ENCODE data around the gene MYOM3. TPM values are rescaled to one million over a fixed set of nuclear protein-coding genes. Genes with fewer than 3 reads are reported as not detected.

The MYOM3 gene
- total and polyA plus RNA-seq, 3 experiments from 2014 or later, result not detected

DNA sequence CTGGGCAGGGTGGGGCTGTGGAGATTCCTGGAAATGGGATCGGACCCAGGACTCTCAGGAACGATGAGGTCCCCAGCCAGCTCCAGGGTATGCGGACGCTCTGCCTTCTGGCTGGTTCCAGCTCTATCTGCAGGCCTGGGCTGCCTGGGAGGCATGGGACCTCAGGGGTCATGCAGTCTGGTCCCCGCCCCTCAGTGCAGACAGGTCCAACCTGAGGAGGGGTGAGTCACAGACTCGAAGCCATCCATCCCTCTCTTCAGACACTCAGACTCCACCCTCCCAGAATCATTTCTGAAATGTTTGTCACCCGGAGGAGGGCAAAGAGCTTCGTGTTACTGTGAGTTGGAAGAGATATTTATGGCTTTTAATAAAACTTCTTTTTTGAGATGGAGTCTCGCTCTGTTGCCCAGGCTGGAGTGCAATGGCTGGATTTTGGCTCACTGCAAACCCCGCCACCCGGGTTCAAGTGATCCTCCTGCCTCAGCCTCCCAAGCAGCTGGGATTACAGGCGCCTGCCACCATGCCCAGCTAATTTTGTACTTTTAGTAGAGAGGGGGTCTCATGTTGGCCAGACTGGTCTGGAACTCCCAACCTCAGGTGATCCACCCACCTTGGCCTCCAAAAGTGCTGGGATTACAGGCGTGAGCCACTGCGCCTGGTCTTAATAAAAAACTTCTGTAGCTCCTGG, 5.9 kb upstream of the MYOM3 start:
- Histone ChIP-seq H3K4me3 (ENCODE audit: low read length) (no peak overlapping the region), H3K27me3 (ENCODE audit: insufficient read depth, low read length, poor library complexity, severe bottlenecking) (peaks cover 11% of the 10 kb centered on the region), H3K36me3 (ENCODE audit: insufficient read depth, low read length) (no peaks in the 10 kb centered on the region), H3K4me1 (ENCODE audit: insufficient read depth, low read length) (peaks cover under 1% of the 10 kb centered on the region), H3K9me3 (ENCODE audit: low read length) (no peaks in the 10 kb centered on the region), H3K27ac (ENCODE audit: low read depth, low read length) (no peak overlapping the region)
- POLR2A ChIA-PET, result no interaction called here
- Mint-ChIP-seq H3K4me3 (no peak overlapping the region), H3K4me1 (peaks cover 0 to under 1% (median 0%) of the 10 kb centered on the region in 3 donors), H3K36me3 (no peaks in the 10 kb centered on the region), H3K27me3 (peaks cover 24 to 49% of the 10 kb centered on the region in 2 donors), H3K27ac (no peak overlapping the region), H3K9me3 (no peaks in the 10 kb centered on the region)
- CTCF ChIA-PET, result no interaction called here
- no peak for DNase-seq

GRCh38 chr1:24117132-24117531, 5.2 kb upstream of the MYOM3 start:
- H3K4me1 Mint-ChIP-seq, result peaks cover 0 to 8% (median 4%) of the 10 kb centered on the region in 3 donors
- no peak overlapping the region for H3K27ac ChIP-seq (ENCODE audit: low read depth, low read length)
- no peaks in the 10 kb centered on the region for H3K36me3 Mint-ChIP-seq
- peaks cover 8% of the 10 kb centered on the region for H3K4me1 ChIP-seq (ENCODE audit: insufficient read depth, low read length)
- POLR2A ChIA-PET, result no interaction called here
- no peaks in the 10 kb centered on the region for H3K9me3 Mint-ChIP-seq
- no peaks in the 10 kb centered on the region for H3K36me3 ChIP-seq (ENCODE audit: insufficient read depth, low read length)
- no peak overlapping the region for H3K27ac Mint-ChIP-seq
- H3K4me3 Mint-ChIP-seq, result no peak overlapping the region
- H3K4me3 ChIP-seq (ENCODE audit: low read length), result no peak overlapping the region
- H3K27me3 Mint-ChIP-seq, result peaks cover 26 to 56% of the 10 kb centered on the region in 2 donors
- DNase-seq, result no peak
- CTCF ChIA-PET, result no interaction called here
- H3K27me3 ChIP-seq (ENCODE audit: insufficient read depth, low read length, poor library complexity, severe bottlenecking), result peaks cover 11% of the 10 kb centered on the region
- no peaks in the 10 kb centered on the region for H3K9me3 ChIP-seq (ENCODE audit: low read length)

DNA sequence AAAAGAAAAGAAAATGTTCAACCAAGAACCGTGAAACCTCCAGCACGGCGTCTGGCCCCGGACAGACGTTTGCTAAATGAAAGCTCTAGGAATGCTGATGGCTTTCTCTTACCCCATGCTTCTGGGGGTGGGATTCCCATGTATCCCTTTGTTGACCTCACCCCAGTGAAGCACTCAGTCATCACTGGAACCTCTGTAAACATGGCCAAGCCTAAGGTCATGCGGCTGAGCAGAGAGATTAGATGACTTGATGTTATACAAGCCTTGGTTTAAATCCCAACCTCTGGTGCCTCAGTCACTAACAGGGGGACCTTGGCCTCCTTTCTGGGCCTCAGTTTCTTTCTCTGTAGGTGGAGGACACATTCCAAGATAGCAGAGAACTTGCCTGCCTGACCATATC, 2.8 kb upstream of the MYOM3 start:
- DNase-seq, result no peak
- ChIA-PET POLR2A (no interaction called here), CTCF (no interaction called here)
- no peaks in the 10 kb centered on the region for H3K9me3 Mint-ChIP-seq
- H3K36me3 Mint-ChIP-seq, result no peaks in the 10 kb centered on the region
- no peaks in the 10 kb centered on the region for H3K9me3 ChIP-seq (ENCODE audit: low read length)
- H3K4me1 Mint-ChIP-seq, result peaks cover 0 to 12% (median 5%) of the 10 kb centered on the region in 3 donors
- peaks cover 5% of the 10 kb centered on the region for H3K27me3 ChIP-seq (ENCODE audit: insufficient read depth, low read length, poor library complexity, severe bottlenecking)
- H3K27ac ChIP-seq (ENCODE audit: low read depth, low read length), result no peak overlapping the region
- peaks cover 8% of the 10 kb centered on the region for H3K4me1 ChIP-seq (ENCODE audit: insufficient read depth, low read length)
- no peaks in the 10 kb centered on the region for H3K36me3 ChIP-seq (ENCODE audit: insufficient read depth, low read length)
- H3K27me3 Mint-ChIP-seq, result peaks cover 24 to 52% of the 10 kb centered on the region in 2 donors
- H3K27ac Mint-ChIP-seq, result no peak overlapping the region
- H3K4me3 ChIP-seq (ENCODE audit: low read length), result no peak overlapping the region
- no peak overlapping the region for H3K4me3 Mint-ChIP-seq

DNA sequence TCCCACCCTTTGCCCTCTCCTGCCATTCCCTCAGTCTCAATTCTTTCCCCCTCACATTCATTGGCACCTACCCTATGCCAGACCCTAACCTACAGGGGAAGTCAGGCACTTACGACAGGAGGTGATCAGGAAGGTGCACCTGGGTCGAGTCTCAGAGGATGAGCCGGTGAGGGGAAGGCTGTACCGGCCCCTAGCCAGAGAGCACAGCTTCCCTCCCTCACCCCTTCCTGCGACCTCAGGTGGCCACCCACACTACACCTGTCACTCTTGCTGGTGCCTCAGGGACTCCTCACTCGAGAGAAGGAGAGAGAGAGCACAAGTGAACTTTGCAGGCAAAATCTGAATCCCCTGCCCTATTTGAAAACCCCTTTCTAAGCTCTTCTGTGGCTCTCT, 1.7 kb upstream of the MYOM3 start:
- Histone ChIP-seq H3K27ac (ENCODE audit: low read depth, low read length) (no peak overlapping the region), H3K4me1 (ENCODE audit: insufficient read depth, low read length) (peaks cover 8% of the 10 kb centered on the region), H3K27me3 (ENCODE audit: insufficient read depth, low read length, poor library complexity, severe bottlenecking) (peaks cover 4% of the 10 kb centered on the region), H3K36me3 (ENCODE audit: insufficient read depth, low read length) (no peaks in the 10 kb centered on the region), H3K9me3 (ENCODE audit: low read length) (no peaks in the 10 kb centered on the region), H3K4me3 (ENCODE audit: low read length) (no peak overlapping the region)
- Mint-ChIP-seq H3K9me3 (no peaks in the 10 kb centered on the region), H3K36me3 (no peaks in the 10 kb centered on the region), H3K4me3 (no peak overlapping the region), H3K27ac (no peak overlapping the region), H3K4me1 (peaks cover 0 to 12% (median 5%) of the 10 kb centered on the region in 3 donors), H3K27me3 (peaks cover 23 to 45% of the 10 kb centered on the region in 2 donors)
- ChIA-PET CTCF (no interaction called here), POLR2A (no interaction called here)
- DNase-seq, result peak in 1 of 5 donors; percentile 26

DNA sequence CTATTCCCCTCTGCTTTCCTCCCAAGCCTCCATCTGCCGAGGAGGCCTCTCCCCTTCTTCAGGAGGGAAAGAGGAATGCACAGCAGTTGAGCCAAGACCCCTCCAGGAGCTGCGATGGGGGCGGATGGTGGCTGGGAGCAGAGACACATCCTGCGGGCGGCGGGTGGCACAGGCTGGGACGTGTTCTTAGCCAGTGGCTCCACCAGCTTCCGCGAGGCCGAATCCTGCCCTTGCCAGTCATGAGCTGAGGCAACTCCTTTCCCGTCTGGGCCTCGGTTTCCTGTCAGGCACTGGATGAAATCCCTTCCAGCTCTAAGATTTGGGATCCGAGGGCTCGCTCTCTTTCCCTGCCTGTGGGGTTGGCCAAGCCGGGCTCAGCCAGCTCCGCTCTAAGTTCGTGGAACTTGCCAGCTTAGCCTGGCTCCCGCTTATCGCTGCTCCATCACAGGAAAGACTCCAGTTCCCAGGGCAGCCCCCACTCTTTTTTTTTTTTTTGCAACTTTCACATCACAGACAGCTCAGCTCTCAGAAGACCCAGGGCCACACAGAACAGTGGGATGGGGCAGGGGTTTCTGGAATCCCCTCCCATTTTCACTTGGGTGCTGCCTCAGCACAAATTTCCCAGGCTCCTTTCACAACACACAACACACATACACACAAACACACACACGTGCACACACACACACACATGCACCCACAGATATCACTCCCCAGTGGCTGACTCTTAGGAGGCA, 506 bp downstream of the MYOM3 start:
- no peaks in the 10 kb centered on the region for H3K9me3 Mint-ChIP-seq
- H3K27me3 Mint-ChIP-seq, result peaks cover 14 to 29% of the 10 kb centered on the region in 2 donors
- no peaks in the 10 kb centered on the region for H3K9me3 ChIP-seq (ENCODE audit: low read length)
- DNase-seq, result peak in 1 of 5 donors; percentile 25
- no peak overlapping the region for H3K4me3 ChIP-seq (ENCODE audit: low read length)
- H3K4me1 Mint-ChIP-seq, result peaks cover 0 to 12% (median 5%) of the 10 kb centered on the region in 3 donors
- peaks cover 8% of the 10 kb centered on the region for H3K4me1 ChIP-seq (ENCODE audit: insufficient read depth, low read length)
- CTCF ChIA-PET, result no interaction called here
- H3K27ac Mint-ChIP-seq, result no peak overlapping the region
- no peaks in the 10 kb centered on the region for H3K36me3 Mint-ChIP-seq
- H3K27me3 ChIP-seq (ENCODE audit: insufficient read depth, low read length, poor library complexity, severe bottlenecking), result peaks cover 4% of the 10 kb centered on the region
- H3K27ac ChIP-seq (ENCODE audit: low read depth, low read length), result no peak overlapping the region
- no peaks in the 10 kb centered on the region for H3K36me3 ChIP-seq (ENCODE audit: insufficient read depth, low read length)
- POLR2A ChIA-PET, result no interaction called here
- no peak overlapping the region for H3K4me3 Mint-ChIP-seq

- H3K9me3 Mint-ChIP-seq, result no peaks in the 10 kb centered on the region
- Histone ChIP-seq H3K27ac (ENCODE audit: low read depth, low read length) (no peak overlapping the region), H3K4me3 (ENCODE audit: low read length) (no peak overlapping the region), H3K36me3 (ENCODE audit: insufficient read depth, low read length) (no peaks in the 10 kb centered on the region), H3K27me3 (ENCODE audit: insufficient read depth, low read length, poor library complexity, severe bottlenecking) (no peaks in the 10 kb centered on the region), H3K4me1 (ENCODE audit: insufficient read depth, low read length) (peaks cover 8% of the 10 kb centered on the region), H3K9me3 (ENCODE audit: low read length) (no peaks in the 10 kb centered on the region)
- H3K36me3 Mint-ChIP-seq, result no peaks in the 10 kb centered on the region
- DNase-seq, result no peak
- ChIA-PET POLR2A (no interaction called here), CTCF (no interaction called here)
- peaks cover 12 to 22% of the 10 kb centered on the region in 2 donors for H3K27me3 Mint-ChIP-seq
- H3K4me3 Mint-ChIP-seq, result no peak overlapping the region
- no peak overlapping the region for H3K27ac Mint-ChIP-seq
- peaks cover 0 to 12% (median 5%) of the 10 kb centered on the region in 3 donors for H3K4me1 Mint-ChIP-seq
These were observed 1.2 kb downstream of the MYOM3 start for GRCh38 chr1:24110642-24111261.

DNA sequence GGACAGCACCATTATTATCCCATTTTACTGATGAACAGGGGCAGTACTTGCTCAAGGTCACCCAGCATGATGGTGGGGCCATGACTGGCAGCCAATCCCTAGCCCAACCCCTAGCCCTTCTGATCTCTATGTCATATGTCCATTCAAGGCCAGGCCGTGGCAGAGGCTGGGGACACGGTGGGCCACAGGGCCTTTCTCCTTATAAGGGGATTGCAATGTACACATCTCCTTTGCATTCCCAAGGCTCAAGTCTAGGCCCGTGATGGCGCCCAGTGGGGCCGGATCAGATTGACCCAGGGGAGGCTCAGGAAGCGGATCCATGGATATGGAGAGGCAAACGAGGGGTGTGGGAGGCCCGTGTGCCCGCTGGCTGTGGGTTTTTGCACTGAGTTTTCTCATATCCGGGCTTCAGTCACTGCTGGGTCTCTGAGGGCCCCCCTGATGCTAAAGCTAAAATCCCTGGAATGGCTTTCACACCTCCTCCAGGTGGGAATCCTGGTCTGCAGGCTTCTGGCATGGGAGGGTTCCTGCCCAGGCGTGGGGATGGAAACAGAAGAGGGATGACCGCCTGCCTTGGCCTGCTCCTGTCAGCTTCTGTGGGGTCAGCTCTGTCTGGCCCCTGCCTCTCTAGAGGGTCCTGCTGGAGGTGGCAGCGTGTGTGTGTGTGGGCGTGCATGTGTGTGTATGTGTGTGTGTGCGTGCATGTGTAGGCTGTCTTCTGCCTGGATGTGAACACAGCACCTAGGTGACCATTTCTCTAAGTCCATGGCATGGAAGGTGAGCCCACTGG, 2.1 kb downstream of the MYOM3 start:
- peaks cover 7 to 19% of the 10 kb centered on the region in 2 donors for H3K27me3 Mint-ChIP-seq
- Histone ChIP-seq H3K36me3 (ENCODE audit: insufficient read depth, low read length) (no peaks in the 10 kb centered on the region), H3K4me1 (ENCODE audit: insufficient read depth, low read length) (peaks cover 8% of the 10 kb centered on the region), H3K27ac (ENCODE audit: low read depth, low read length) (no peak overlapping the region), H3K9me3 (ENCODE audit: low read length) (no peaks in the 10 kb centered on the region), H3K4me3 (ENCODE audit: low read length) (no peak overlapping the region), H3K27me3 (ENCODE audit: insufficient read depth, low read length, poor library complexity, severe bottlenecking) (no peaks in the 10 kb centered on the region)
- no peaks in the 10 kb centered on the region for H3K9me3 Mint-ChIP-seq
- no peaks in the 10 kb centered on the region for H3K36me3 Mint-ChIP-seq
- H3K4me1 Mint-ChIP-seq, result peaks cover 0 to 12% (median 5%) of the 10 kb centered on the region in 3 donors
- H3K27ac Mint-ChIP-seq, result peak overlapping the region in 1 of 8 donors; percentile 15
- H3K4me3 Mint-ChIP-seq, result no peak overlapping the region
- DNase-seq, result no peak
- ChIA-PET CTCF (no interaction called here), POLR2A (no interaction called here)

- Mint-ChIP-seq H3K9me3 (no peaks in the 10 kb centered on the region), H3K27ac (peak overlapping the region in 1 of 8 donors; percentile 73), H3K4me3 (no peak overlapping the region), H3K4me1 (peaks cover 0 to 12% (median 5%) of the 10 kb centered on the region in 3 donors), H3K27me3 (peaks cover 7 to 16% of the 10 kb centered on the region in 2 donors), H3K36me3 (no peaks in the 10 kb centered on the region)
- Histone ChIP-seq H3K4me3 (ENCODE audit: low read length) (no peak overlapping the region), H3K27ac (ENCODE audit: low read depth, low read length) (no peak overlapping the region), H3K36me3 (ENCODE audit: insufficient read depth, low read length) (no peaks in the 10 kb centered on the region), H3K27me3 (ENCODE audit: insufficient read depth, low read length, poor library complexity, severe bottlenecking) (no peaks in the 10 kb centered on the region), H3K4me1 (ENCODE audit: insufficient read depth, low read length) (peaks cover 8% of the 10 kb centered on the region), H3K9me3 (ENCODE audit: low read length) (no peaks in the 10 kb centered on the region)
- CTCF ChIA-PET, result no interaction called here
- no peak for DNase-seq
- POLR2A ChIA-PET, result no interaction called here
These were observed 2.8 kb downstream of the MYOM3 start for GRCh38 chr1:24109166-24109483.
